LNCAP (cell line): ENCODE measurements around the gene SCN4A.

Source experiments
- TF ChIP-seq, protein P1 (sequence below): fragments of 450-650 bp; IDR thresholded peaks from 2 replicates; pipeline ENCODE4 v1.5.1; 2017; ENCODE audit warnings: mild to moderate bottlenecking

SCN4A gene

GRCh38 chr17:63937319-63937718 lies 35.4 kb downstream of the SCN4A start:
- TF ChIP-seq, protein P1, sequence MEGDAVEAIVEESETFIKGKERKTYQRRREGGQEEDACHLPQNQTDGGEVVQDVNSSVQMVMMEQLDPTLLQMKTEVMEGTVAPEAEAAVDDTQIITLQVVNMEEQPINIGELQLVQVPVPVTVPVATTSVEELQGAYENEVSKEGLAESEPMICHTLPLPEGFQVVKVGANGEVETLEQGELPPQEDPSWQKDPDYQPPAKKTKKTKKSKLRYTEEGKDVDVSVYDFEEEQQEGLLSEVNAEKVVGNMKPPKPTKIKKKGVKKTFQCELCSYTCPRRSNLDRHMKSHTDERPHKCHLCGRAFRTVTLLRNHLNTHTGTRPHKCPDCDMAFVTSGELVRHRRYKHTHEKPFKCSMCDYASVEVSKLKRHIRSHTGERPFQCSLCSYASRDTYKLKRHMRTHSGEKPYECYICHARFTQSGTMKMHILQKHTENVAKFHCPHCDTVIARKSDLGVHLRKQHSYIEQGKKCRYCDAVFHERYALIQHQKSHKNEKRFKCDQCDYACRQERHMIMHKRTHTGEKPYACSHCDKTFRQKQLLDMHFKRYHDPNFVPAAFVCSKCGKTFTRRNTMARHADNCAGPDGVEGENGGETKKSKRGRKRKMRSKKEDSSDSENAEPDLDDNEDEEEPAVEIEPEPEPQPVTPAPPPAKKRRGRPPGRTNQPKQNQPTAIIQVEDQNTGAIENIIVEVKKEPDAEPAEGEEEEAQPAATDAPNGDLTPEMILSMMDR, result no peak

DNA sequence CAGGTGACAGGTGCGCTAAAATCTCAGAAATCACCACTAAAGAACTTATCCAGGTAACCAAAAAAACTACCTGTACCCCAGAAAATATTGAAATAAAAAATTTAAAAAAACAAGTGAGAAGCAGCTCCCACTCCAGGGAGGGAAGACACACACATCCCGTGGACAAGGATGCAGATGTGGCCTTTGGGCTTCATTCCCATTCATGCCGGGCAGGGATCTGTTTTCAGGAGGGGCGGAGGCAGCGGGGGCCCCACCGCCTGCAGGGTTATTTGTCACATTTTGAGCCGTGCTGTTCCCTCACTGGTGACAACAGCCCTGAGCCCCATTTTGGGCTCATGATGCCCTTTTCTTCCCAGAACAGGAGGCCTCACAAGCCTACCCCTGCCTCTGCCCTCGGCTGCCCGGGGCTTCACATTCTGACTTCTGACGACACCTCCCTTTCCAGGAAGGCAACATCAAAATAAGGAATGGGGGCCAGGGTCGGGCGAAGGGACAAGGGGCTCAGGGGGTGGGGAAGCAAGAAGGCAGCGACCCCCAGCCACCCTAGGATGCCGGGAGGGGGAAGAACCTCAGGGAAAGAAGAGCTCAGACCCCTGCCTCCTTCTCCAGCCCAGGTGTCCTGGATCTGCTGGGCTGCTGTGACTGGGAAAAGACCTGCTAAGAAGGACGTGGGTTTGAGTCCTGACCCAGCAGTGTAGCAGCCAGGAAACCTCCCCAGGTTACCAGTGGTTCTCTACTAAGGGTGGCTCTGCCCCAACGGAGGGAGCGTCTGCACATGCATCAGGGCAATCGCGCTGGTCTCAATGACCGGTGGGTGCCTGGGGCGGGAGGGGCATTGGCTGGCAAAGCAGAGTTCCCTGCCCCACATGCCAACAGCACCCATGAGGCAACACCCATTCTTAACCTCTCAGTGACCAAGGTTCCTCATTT lies 38.3 kb downstream of the SCN4A start:
- TF ChIP-seq, protein P1, result no peak

- TF ChIP-seq, protein P1, result no peak
These were observed 39.1 kb downstream of the SCN4A start for GRCh38 chr17:63933598-63933997.

DNA sequence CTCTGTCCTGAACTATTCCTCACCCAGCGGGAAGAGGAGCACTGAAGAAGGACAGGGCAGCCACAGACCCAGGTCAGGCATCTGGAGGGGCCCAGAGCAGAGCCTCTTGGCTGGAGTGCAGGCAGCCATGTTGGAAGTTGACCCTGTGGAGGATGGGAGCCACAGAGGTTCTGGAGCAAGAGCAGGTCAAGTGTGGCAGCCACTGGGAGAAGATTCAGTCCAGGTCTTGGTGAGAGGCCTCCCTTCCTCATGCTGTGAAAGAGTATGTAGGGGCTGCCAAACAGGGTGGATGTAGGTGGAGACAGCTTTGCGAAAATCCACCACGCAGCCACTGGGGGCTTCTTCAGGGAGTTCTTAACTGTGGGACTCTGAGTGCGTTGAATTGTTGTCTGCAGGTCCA lies 40.0 kb downstream of the SCN4A start:
- TF ChIP-seq, protein P1, result no peak

DNA sequence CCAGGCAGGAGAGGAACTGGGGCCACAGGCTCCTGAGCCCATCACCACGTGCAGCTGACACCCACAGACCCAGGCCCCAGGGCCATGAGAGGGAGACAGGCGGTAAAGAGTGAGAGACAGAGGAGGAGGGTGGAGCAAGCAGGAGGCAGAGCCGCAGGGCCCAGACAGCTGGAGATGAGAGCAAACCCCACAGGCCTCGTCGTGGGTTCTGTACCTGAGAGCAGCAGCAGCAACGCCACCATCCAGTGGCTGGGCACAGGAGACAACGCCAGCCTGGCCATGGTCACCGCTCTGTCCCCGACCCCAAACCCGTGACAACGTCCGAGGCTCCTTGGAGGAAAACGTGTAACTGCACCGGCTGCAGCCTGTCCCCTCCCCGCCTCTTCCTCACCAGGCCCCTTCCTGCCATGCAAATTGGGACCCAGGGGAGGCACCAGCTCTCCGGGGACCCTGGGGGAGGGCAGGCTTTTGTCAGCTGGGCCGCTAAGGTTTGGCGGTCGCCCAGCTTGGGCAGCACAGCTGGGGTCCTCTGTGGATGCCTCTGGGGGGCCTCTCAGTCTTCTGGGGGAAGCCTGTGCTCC lies 40.6 kb downstream of the SCN4A start, which contains the start of gene CD79B:
Gene CD79B (minus strand): TSS at position 351 of the 581 bp plus-strand sequence. CDS start 70 bp downstream, at position 281.
- TF ChIP-seq, protein P1, result no peak

DNA sequence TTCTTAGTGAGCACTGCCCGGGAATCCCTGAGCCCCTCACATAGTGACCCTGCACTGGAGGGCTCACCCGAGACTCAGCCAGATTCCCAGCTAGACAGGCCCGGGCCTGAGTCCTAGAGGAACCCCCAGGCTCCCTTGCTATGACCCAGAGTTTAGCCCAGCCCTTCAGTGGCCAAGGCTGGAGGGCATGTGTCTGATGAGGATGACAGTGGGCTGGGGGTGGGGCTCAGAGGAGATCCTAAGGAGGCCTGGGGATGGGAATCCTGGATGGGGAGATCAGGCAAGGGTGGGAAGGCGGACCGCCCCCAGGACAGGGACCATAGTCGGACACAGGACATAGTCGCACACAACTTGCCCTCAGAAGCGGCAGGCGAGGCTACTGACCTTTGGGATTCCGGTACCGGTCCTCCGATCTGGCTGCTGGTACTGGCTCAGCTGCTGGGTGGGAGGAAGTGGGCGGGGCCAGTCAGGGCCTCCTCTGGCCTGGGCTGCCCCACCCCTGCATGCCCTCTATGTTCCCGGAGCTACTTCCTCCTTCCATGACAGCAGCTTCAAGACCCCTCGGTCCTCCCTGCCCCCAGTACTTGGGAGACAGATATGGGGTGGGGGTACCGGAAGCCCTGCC lies 41.7 kb downstream of the SCN4A start:
- TF ChIP-seq, protein P1, result no peak

DNA sequence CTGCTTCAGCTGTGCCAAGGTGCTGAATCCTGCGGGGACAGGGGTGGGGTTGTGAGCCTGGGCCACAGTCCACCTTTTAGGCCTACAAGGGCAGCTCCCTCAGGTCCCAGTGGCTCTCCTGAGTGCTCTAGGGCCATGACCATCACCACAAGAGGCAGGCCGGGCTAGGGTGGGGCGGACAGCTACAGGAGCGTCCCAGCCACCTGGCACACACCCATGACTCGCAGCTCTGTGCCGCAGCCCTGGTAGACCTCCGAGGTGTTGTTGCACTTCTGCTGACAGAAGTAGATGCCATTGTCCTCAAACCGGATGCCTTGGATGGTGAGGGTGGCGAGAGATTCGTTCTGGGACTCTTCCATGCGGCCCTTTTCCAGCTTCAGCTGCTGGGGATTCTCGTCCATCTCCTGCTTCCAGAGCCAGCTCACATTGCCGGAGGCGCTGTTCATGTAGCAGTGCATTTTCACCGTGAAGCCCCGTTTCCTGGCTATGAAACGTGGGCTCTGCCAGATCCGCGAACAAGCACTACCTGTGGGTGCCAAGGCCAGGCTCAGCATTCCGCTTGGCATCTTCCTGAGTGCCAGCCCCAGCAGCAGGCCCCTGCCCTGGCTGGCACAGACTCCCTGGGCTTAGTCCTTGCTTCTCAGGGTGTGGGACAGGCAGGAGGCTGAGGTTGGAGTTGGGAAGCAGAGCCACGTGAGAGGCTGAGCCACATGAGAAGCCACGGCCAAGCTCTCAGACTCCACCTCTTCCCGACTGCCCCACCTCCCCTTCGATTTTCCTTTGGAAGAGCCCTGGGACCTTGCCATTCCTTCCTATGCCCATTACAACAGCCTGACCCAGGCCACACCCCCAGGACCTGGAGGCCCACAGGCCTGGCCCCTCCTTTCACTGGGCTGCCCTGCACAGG lies 42.6 kb downstream of the SCN4A start:
- TF ChIP-seq, protein P1, result no peak
